Liver (tissue), 3 donors: Measurements from ENCODE around the gene HDHD3.

ENCODE experiments used
- ATF3 ChIP-seq: IDR thresholded peaks from 2 replicates; pipeline ENCODE4 v1.6.1; 2016; ENCODE audit warnings: antibody characterized with exemption
- EGR1 ChIP-seq, 2 donors: IDR thresholded peaks; 2 replicates each; pipeline ENCODE4 v1.6.1; 2016 to 2018; ENCODE audit warnings: antibody characterized with exemption in 2 of 2, low read depth in 2 of 2
- HNF4A ChIP-seq, 2 donors: conservative IDR thresholded peaks; 2 replicates each; pipeline ENCODE4 v1.6.1; 2016; ENCODE audit warnings: antibody characterized with exemption in 2 of 2, mild to moderate bottlenecking in 2 of 2
- MAX ChIP-seq: IDR thresholded peaks from 2 replicates; pipeline ENCODE4 v1.6.1; 2016; ENCODE audit warnings: antibody characterized with exemption
- REST ChIP-seq: IDR thresholded peaks from 2 replicates; pipeline ENCODE4 v1.6.1; 2016; ENCODE audit warnings: antibody characterized with exemption, mild to moderate bottlenecking
- RXRA ChIP-seq, 2 donors: IDR thresholded peaks; 2 replicates each; pipeline ENCODE4 v1.6.1; 2017 to 2018; ENCODE audit warnings: antibody characterized with exemption in 2 of 2, mild to moderate bottlenecking in 1 of 2
- SP1 ChIP-seq: IDR thresholded peaks from 2 replicates; pipeline ENCODE4 v1.6.1; 2018; ENCODE audit warnings: antibody characterized with exemption, mild to moderate bottlenecking
- TAF1 ChIP-seq: conservative IDR thresholded peaks from 2 replicates; pipeline ENCODE4 v1.6.1; 2016; ENCODE audit warnings: antibody characterized with exemption, mild to moderate bottlenecking
- YY1 ChIP-seq: IDR thresholded peaks from 2 replicates; pipeline ENCODE4 v1.6.1; 2016; ENCODE audit warnings: antibody characterized with exemption, mild to moderate bottlenecking
- TF ChIP-seq, protein P1 (sequence below): fragments of 150-350 bp; IDR thresholded peaks from 2 replicates; pipeline ENCODE4 v1.5.1; 2017; ENCODE audit warnings: improper control_type of control experiment, low read depth, low read length; ENCODE audit not compliant: missing input control
- donor health status: healthy.
- donor health status: healthy.

- TF ChIP-seq, protein P1, sequence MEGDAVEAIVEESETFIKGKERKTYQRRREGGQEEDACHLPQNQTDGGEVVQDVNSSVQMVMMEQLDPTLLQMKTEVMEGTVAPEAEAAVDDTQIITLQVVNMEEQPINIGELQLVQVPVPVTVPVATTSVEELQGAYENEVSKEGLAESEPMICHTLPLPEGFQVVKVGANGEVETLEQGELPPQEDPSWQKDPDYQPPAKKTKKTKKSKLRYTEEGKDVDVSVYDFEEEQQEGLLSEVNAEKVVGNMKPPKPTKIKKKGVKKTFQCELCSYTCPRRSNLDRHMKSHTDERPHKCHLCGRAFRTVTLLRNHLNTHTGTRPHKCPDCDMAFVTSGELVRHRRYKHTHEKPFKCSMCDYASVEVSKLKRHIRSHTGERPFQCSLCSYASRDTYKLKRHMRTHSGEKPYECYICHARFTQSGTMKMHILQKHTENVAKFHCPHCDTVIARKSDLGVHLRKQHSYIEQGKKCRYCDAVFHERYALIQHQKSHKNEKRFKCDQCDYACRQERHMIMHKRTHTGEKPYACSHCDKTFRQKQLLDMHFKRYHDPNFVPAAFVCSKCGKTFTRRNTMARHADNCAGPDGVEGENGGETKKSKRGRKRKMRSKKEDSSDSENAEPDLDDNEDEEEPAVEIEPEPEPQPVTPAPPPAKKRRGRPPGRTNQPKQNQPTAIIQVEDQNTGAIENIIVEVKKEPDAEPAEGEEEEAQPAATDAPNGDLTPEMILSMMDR = no peak
- no peak for TF ChIP-seq REST
- TF ChIP-seq EGR1 (IDR thresholded peaks at IDR 0.05; ENCODE audit: low read depth in 2 of 2) = no peak
- no peak for TF ChIP-seq TAF1
- TF ChIP-seq SP1 = no peak
- no peak for TF ChIP-seq HNF4A (conservative IDR thresholded peaks at IDR 0.05)
- TF ChIP-seq YY1 = no peak
- TF ChIP-seq RXRA (IDR thresholded peaks at IDR 0.05) = no peak
- TF ChIP-seq MAX = no peak
- no peak for TF ChIP-seq ATF3
Observed at GRCh38 chr9:113350107-113350661, 26.6 kb downstream of the HDHD3 start.
